ENCODE measurements around the gene LRRIQ4.

LRRIQ4 gene

DNA sequence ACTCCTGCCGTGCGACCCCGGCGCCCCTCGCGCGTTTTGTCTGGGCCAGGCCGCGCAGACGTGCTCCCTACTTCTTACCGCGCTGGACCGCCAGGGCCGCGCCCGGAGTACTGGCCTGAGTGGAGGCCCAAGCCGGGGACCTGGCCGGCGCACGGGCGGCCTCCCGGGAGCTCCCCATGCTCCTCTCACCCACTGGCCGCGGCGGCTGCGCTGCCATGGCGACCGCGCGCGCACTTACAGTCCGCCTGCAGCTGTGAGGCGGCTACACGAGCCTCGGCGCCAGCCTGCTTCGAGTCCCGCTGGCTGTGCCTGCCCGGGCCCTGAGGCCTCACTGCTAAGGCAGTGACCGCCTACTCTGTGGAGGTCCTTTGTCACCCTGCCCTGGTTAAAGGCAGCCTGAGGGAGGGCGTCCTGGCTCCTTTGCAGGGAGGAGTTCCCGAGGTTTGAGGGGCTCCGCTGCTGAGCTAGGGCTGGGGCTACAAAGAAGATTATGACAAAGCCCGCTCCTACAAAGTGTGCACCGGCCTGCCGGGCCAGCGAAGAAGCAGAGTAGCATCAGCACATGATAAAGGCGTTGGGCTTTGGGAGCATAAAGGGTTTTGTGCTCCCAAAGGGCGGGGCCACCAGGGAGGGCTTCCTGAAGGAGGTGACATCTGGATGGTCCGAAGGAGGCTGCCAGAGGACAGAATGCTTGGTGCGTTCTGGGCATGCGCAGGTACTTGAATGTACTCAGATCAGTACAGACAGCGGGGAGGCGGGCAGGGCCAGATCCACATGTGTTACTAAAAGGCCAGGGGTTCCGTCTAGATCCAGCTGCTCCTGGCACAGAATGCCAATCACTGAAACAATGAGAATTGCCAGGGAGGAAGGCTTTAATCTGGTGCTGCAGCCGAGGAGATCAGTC lies at the start of gene LRRIQ4, which contains the start of gene LRRC34:
Gene LRRIQ4 (plus strand): TSS at position 539 of the 904 bp plus-strand sequence. CDS start 9,052 bp downstream, outside the sequence.
Gene LRRC34 (minus strand): TSS at position 573 of the 904 bp plus-strand sequence. CDS start 356 bp downstream, at position 217.
- DNase-seq: peak; percentile 5 to 54 (median 37)

GRCh38 chr3:169764312-169764881 lies 48.3 kb upstream of the LRRIQ4 start:
- peak in 3 of 4 experiments; percentile 38 to 68 (median 68) for DNase-seq

GRCh38 chr3:169764882-169765612 lies 47.6 kb upstream of the LRRIQ4 start, which contains the start of gene TERC:
TSS of gene TERC (minus strand) at chr3:169765060.
- DNase-seq: peak; percentile 83 to 91 (median 84)

- DNase-seq: peak; percentile 8 to 40 (median 20)
Measured at GRCh38 chr3:169769287-169770181, 43.1 kb upstream of the LRRIQ4 start, which contains the start of gene ACTRT3. TSS of gene ACTRT3 (minus strand) at chr3:169769561. CDS start at chr3:169769520, 41 bp downstream.

DNA sequence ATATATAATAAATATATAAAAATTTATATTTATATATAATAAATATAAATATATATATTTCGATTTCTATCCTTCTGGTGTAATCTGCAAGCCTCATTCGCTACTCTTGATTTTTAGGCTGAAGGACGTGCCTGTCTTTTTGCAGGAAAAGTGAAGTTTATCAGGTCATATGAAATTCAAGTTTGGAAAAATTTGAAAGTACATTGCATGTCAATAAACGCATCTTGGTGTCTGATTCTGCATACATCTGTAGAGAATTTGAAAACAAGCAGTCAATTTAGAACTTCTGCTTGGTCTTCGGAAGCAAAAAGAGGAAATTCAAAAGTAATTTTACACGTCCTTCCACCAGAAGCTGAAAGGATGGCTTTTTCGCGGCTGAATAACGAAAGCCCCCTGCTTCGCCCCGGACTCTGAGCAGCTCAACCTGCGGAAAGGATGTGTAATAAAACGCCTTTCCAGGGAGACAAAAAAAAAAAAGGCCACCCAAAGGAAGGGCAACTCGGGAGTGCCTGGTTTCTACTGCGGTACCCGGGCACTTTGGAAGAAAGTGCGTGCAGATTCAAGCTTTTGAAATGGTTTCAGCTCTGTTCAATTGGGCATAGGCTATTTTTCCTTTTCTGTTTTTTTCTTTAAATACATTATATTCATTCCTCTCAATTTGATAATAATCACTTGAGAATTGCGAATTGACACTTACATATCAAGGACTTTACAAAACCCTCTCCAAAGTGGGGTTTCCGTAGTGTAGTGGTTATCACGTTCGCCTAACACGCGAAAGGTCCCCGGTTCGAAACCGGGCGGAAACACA lies 41.0 kb upstream of the LRRIQ4 start:
- peak; percentile 6 to 26 (median 14) for DNase-seq

DNA sequence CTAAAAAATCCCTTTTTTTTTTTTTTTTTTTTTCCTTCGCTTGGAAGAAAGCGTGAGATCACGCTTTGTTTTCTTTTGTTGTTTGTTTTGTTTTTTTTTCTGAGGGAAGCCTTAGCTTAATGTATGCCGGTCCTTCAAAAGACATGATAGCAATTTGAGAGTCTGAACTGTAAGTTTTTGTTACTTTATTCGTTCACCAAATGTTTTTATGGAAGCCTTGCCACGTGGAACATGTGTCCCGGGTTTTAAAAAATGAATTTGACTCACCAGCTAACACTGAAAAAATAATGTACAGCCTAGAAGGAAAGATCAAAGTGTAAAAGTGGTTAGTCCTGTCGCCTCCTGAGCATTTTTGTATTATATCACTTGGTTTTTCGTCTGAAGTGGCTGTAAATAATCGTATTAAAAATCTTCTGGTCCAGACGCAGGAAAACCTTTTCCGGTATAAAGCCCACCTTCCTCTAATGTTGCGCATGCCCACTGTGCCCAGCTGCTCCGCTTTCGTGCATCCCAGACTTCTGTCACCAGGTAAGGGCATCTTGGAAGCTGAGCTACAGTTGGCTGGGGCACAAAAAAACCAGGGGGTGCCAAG lies 40.3 kb upstream of the LRRIQ4 start:
- peak in 3 of 4 experiments; percentile 43 to 57 (median 54) for DNase-seq

DNA sequence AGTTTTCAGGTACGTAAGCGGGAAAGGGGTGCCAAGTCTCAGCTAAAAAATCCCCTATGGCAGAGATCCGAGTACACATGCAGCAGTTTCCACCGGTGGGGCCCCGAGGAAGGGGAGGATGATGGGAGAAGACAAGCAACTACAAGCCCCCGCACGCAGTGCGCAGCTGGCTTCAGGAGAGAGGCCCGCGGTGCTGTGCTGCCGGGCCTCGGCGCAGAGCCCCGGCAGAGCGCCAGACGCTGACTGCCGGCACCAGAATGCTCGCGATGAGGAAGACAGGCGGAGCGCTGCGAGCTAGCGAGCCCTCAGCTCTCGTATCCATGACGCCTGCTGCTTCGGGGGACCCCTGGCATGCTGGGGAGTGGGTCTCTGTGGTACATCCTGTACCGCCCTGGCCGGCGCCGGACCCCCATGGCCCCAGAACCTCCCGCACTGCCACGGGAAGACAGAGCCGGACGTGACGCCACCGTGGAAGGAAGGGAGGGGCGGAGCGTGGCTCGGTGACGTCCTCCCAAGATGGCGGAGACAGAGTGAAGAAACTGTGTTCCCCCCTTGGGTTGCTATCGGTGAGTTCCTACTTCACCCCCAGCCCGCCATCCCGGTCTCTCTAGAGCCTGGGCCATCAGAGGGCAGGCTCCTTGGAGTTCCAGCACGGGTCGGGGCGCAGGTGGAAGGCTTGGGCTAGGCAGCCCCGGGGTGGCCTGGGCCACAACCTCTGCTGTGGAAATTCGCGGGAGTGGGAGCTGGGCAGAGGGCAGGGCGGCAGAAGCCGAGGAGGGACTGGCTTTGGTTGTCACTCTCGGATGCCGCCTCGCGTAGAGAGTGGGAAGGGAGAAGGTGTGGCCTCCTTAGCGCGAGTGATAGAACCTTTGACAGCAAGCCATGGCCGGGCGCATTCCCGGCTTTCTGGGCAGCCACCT lies 39.5 kb upstream of the LRRIQ4 start, which contains the start of gene MYNN:
Gene MYNN (plus strand): TSS at position 500 of the 920 bp plus-strand sequence. CDS start 900 bp downstream, outside the sequence.
- DNase-seq: peak; percentile 73 to 88 (median 86)

DNA sequence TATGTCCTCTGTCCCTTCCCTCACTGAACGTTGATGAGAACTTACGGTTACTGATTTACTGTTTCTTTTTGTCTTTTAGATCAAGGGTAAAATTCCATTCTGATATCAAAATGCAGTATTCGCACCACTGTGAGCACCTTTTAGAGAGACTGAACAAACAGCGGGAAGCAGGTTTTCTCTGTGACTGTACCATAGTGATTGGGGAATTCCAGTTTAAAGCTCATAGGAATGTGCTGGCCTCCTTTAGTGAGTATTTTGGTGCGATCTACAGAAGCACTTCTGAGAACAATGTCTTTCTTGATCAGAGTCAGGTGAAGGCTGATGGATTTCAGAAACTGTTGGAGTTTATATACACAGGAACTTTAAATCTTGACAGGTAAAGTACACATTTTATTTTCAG lies 38.5 kb upstream of the LRRIQ4 start:
- DNase-seq: no peak

DNA sequence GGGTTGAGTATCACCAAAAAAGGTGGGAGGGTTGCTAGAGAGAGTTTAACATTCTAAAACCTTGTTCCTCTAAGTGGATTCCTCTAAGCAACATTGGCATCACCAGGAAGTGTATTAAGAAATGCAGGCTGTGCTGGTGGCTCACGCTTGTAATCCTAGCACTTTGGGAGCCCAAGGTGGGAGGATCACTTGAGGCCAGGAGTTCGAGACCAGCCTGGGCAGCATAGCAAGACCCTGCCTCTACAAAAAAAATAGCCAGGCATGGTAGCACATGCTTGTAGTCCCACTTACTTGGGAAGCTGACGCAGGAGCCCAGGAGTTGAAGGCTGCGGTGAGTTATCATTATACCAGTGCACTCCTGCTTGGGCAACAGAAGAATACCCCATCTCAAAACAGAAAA lies 34.8 kb upstream of the LRRIQ4 start:
- DNase-seq: no peak

- DNase-seq: no peak
Measured at GRCh38 chr3:169780742-169781141, 31.9 kb upstream of the LRRIQ4 start.

- DNase-seq: no peak
Measured at GRCh38 chr3:169781209-169781855, 31.3 kb upstream of the LRRIQ4 start.

DNA sequence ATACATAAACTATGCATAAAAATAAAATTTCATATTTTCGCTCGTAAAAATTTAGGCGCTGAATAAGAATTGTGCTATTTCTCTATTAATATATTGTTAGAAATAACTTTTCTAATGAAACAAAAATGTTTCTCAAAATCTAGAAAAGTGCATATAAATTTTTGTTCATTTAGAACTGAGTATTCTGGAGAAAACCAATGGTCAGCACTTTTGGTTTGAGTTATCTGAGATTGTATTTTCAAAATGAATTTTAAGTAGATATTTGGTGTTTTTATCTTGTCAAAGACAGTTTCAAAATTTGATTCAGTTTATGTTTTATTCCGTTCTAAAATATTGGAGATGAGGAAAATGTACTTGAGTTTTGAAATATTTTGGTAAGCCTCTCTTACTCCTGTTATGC lies 25.6 kb upstream of the LRRIQ4 start:
- DNase-seq: no peak

GRCh38 chr3:169787791-169788190 lies 24.9 kb upstream of the LRRIQ4 start:
- DNase-seq: no peak

DNA sequence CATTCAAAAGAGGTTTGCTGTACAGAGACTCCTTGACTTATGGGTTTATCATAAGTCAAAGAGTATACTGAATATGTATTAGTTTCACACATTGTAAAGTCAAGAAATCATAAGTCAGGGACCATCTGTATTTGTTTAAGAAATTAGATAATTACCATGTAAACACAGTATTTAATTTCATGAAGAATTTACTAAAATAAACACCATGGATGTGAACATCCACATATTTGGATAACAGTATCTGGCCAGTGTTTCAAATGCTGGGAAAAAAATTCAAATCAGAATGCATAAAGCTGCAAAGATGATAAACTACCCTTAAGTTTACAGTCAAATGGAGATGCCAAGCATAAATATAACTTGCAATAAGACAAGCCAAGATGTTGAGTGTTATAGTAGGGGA lies 22.5 kb upstream of the LRRIQ4 start:
- no peak for DNase-seq

DNA sequence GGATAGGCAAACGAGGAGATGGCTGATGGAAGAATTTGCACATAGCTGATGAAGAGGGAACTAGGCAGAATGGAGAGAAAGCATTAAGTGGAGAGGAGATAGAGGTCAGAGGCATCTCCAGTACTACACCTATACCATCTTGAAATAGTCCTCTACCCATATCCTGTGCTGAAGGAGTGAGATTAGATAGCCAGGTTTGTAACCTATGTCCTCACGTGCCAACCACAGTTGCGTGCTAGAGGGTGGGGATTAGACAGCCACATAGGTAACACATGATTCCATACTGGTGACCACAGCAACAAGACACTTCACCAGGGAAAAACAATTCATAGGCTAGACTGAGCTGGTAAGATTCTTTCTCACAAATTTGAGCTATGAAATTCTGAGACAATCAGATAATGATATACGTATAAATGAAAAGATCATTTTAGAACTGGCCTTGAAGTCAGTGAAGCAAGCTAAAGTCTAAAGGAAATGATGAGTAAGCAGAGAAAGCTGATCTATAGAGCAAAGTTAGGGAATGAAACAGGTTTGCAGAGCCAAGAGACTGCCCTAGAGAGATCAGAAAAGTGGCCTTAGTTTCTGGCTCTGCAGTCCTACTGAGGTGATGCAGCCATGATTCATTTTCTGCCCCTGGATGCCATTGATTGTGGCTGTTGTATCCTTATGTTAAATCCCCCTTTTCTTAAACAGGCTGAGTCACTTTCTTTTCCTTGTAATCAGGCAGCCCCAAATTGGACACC lies 21.8 kb upstream of the LRRIQ4 start:
- DNase-seq: no peak

DNA sequence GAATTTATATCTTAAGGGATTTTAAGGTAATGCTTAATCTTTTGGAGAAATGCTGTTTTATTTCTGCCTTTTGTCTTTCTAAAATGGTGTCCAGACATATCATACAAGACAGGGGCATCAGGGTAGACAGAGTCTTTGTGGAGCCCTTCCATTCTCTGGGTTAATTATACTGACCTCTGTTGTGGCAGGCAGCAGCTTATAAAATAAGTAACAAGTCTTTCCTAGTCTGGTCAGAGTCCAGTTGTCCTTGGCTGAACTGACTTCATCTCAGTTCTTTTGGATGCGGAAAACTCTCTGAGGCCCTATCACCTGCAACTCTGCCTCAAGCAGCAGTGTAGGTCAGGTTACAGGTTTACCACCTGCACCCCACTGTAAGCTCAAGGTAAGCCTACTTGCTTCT lies 20.3 kb upstream of the LRRIQ4 start:
- DNase-seq: no peak

DNA sequence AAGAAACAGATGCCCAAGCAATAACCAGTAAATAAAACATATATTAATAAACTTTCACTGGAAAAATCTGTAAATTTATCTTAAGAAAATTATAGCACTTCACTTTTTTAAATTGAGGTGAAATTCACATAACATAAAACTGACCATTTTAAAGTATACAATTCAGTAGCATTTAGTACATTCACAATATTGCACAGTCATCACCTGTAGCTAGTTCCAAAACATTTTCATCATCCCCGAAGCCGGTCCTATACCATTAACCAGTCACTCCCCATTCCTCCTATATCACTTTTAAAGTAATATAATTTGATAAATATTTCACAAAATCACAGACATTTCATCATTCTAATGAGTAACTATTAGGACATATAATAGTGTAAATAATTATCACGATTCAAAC lies 8.0 kb upstream of the LRRIQ4 start:
- no peak for DNase-seq

GRCh38 chr3:169809230-169809795 lies 3.4 kb upstream of the LRRIQ4 start:
- no peak for DNase-seq

All from activated naive CD4-positive, alpha-beta T cell (primary cell).